Measurements from ENCODE around the gene FAM81A. TPM values are rescaled to one million over a fixed set of nuclear protein-coding genes. Genes with fewer than 3 reads are reported as not detected.

The FAM81A gene
- total RNA-seq = 1 to 10 TPM; 1.9 to 2.2 TPM
- 1 to 10 TPM; 2.5 to 5.0 (median 3.7) TPM for polyA plus RNA-seq (ENCODE audit: insufficient read length in 6 of 6)
- long read RNA-seq, donor 1 = 0 reads
- long read RNA-seq, donor 2, partial matches to known transcripts = 0 of 1 reads
- long read RNA-seq, donor 2, other reads (novel, unspliced or antisense) = 0 of 1 reads
- long read RNA-seq, donor 3, partial matches to known transcripts = 0 of 3 reads
- long read RNA-seq, donor 3, other reads (novel, unspliced or antisense) = 0 of 3 reads
- long read RNA-seq, donor 4 = 0 reads
- long read RNA-seq, donor 5 = 0 reads
- long read RNA-seq, donor 6 = 0 reads
- long read RNA-seq, donor 7 = 0 reads
- long read RNA-seq, donor 8, partial matches to known transcripts = 0 of 1 reads
- long read RNA-seq, donor 8, other reads (novel, unspliced or antisense) = 0 of 1 reads
- long read RNA-seq, donor 9 = 0 reads
- long read RNA-seq, donor 10 = 0 reads
- long read RNA-seq, donor 11 = 0 reads
- long read RNA-seq, donor 12 = 0 reads

DNA sequence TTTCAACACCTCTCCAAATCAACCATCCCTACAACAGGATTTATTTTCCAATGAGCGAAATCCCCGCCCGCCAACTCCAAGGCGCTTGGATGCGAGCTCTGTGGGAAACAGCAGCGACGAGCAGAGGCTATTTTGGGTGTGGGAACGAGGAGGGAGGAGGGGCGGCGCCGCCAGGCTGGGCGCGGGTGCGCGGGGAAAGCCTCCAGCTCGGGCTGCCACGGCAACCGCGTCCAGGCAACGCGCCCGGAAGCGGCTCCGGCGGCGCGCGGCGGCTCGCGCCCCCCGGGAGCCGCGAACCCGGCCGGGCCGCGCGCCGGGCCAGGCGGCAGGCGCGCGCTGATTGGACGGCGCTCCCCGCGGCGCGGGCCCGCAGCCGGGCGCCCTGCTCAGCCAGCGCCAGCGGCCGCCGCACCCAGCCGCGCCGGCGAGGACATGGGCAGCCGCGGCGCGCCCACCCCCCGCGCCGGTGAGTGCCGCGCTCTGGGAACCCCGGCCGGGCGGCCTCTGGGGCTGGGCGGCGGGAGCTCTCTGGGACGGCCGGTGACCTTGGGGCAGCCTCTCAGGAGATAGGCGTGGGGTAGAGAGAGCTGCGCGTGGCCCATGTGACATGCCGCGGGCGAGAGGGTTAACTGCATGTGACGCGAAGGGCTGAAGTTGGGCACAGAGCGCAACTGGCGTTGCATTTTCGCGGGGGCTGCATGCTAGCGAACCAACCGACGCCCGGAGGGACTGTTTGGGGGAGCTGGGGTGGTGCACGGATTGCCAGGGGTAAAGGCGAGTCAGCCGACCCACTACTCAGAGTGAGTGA, at the start of gene FAM81A:
Gene FAM81A, plus strand, starts transcription at position 370 of the 808 bp plus-strand sequence. CDS start 20,441 bp downstream, outside the sequence.
- peak; percentile 83 to 93 (median 88) for DNase-seq
- peak; percentile 94 for ATAC-seq
- Histone ChIP-seq H3K4me1 (peaks cover 7 to 17% of the 10 kb centered on the region in 2 donors), H3K4me3 (peak within 1 kb of the TSS; percentile 29 to 33), H3K27ac (no peak within 1 kb of the TSS), H3K9me3 (no peaks in the 10 kb centered on the region), H3K27me3 (peaks cover 9 to 56% of the 10 kb centered on the region in 2 donors), H3K36me3 (no peaks in the 10 kb centered on the region)
- TF ChIP-seq, protein P1, sequence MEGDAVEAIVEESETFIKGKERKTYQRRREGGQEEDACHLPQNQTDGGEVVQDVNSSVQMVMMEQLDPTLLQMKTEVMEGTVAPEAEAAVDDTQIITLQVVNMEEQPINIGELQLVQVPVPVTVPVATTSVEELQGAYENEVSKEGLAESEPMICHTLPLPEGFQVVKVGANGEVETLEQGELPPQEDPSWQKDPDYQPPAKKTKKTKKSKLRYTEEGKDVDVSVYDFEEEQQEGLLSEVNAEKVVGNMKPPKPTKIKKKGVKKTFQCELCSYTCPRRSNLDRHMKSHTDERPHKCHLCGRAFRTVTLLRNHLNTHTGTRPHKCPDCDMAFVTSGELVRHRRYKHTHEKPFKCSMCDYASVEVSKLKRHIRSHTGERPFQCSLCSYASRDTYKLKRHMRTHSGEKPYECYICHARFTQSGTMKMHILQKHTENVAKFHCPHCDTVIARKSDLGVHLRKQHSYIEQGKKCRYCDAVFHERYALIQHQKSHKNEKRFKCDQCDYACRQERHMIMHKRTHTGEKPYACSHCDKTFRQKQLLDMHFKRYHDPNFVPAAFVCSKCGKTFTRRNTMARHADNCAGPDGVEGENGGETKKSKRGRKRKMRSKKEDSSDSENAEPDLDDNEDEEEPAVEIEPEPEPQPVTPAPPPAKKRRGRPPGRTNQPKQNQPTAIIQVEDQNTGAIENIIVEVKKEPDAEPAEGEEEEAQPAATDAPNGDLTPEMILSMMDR (IDR thresholded peaks at IDR 0.05) = no peak
- intact Hi-C loops (cut with DNase I) = no loop called here

- DNase-seq (no peak), ATAC-seq (no peak)
- no peaks in the 10 kb centered on the region for H3K36me3 ChIP-seq
- no peak overlapping the region for H3K4me3 ChIP-seq
- no peaks in the 10 kb centered on the region for H3K9me3 ChIP-seq
- H3K27me3 ChIP-seq = no peaks in the 10 kb centered on the region
- intact Hi-C loops (cut with DNase I) = no loop called here
- H3K4me1 ChIP-seq = no peaks in the 10 kb centered on the region
- no peak overlapping the region for H3K27ac ChIP-seq
- TF ChIP-seq, protein P1 (IDR thresholded peaks at IDR 0.05) = no peak
Observed at GRCh38 chr15:59388670-59389069, 49.3 kb upstream of the FAM81A start.

GRCh38 chr15:59392299-59392698, 45.7 kb upstream of the FAM81A start:
- TF ChIP-seq, protein P1 (IDR thresholded peaks at IDR 0.05) = no peak
- Histone ChIP-seq H3K27ac (no peak overlapping the region), H3K4me3 (no peak overlapping the region), H3K9me3 (no peaks in the 10 kb centered on the region), H3K27me3 (no peaks in the 10 kb centered on the region), H3K4me1 (no peaks in the 10 kb centered on the region), H3K36me3 (no peaks in the 10 kb centered on the region)
- ATAC-seq (no peak), DNase-seq (no peak)
- intact Hi-C loops (cut with DNase I) = no loop called here

DNA sequence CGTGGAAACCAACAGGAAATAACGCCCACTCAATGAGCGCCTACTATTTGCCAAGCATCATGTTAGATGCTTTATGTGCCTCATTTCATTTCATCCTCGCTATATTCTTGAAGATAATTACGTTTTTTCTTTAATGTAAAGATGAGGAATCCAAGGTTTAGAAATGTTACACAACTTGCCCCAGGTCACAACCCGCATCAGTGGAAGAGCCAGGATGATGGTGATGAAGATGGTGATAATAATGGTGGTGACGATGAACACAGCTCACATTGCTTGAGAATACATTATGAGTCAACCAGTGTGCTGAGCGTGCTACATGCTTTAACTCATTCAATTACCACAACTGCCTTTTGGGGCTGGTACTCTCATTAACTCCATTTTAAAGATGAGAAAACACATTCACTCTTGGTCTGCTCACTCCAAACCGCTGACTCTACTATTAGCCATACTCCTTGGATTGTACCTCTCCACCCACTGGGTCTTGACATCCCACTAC, 43.8 kb upstream of the FAM81A start:
- Histone ChIP-seq H3K4me3 (no peak overlapping the region), H3K36me3 (no peaks in the 10 kb centered on the region), H3K27ac (no peak overlapping the region), H3K27me3 (no peaks in the 10 kb centered on the region), H3K4me1 (no peaks in the 10 kb centered on the region), H3K9me3 (no peaks in the 10 kb centered on the region)
- intact Hi-C loops (cut with DNase I) = no loop called here
- DNase-seq (no peak), ATAC-seq (no peak)
- TF ChIP-seq, protein P1 (IDR thresholded peaks at IDR 0.05) = no peak

DNA sequence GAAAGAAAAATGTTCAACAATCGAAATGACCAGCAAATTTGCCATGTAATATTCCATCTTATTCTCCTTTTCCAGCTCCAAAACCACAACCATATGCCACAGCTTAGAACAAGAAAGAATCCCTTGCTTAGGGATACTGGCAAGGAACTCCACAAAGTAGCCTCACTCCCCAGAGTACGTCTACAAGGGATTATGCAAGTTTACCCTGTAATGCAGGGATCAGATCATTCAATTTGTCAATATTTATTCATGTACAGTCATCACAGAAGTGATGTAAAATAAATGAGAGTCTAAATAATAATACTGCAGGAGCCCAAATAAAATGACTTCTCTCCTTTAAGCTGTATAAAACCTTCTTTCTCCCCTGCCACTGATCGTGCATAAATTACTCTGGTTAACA, 41.8 kb upstream of the FAM81A start:
- no peak overlapping the region for H3K27ac ChIP-seq
- intact Hi-C loops (cut with DNase I) = no loop called here
- no peaks in the 10 kb centered on the region for H3K27me3 ChIP-seq
- H3K4me3 ChIP-seq = no peak overlapping the region
- DNase-seq = no peak
- no peaks in the 10 kb centered on the region for H3K9me3 ChIP-seq
- H3K4me1 ChIP-seq = peaks cover 0 to 9% of the 10 kb centered on the region in 2 donors
- TF ChIP-seq, protein P1 (IDR thresholded peaks at IDR 0.05) = no peak
- no peaks in the 10 kb centered on the region for H3K36me3 ChIP-seq
- no peak for ATAC-seq

Measured in left lung (tissue), 14 donors.